K562 (cell line): ENCODE data around the gene TNFSF11. TPM values are rescaled to one million over a fixed set of nuclear protein-coding genes. Genes with fewer than 3 reads are reported as not detected.

ENCODE experiments used
- ATAC-seq: fragments of 200-7000 bp; cut with Tn5 transposase; 3 replicates; pipeline ENCODE4 v1.9.1; 2020; ENCODE audit warnings: moderate library complexity
- BruUV-seq: library from RNA; stranded (reverse); fragments of 400-500 nt; replicated peaks from 2 replicates; lab custom pipeline; 2021; lab: Mats Ljungman, UMichigan
- CTCF ChIA-PET: fragments of 300-600 bp; formaldehyde crosslinking; extraction: SDS; loops from one replicate; lab custom pipeline; 2021; ENCODE audit warnings: low intra/inter-chr PET ratio; lab: Yijun Ruan, JAX
- POLR2A ChIA-PET: fragments of 300-600, 350-650 bp; sonication (Branson Sonifier 250); formaldehyde crosslinking; extraction: SDS; loops from one replicate; lab custom pipeline; 2021; ENCODE audit warnings: antibody characterized with exemption, inconsistent platforms; lab: Yijun Ruan, JAX
- DNase-seq, 4 experiments: peaks; one replicate each; pipeline versions ENCODE4 v3.0.0 to v3.0.0-alpha.2; 2011 to 2018; ENCODE audit warnings: low spot score in 3 of 4, mixed read lengths in 3 of 4; ENCODE audit errors: extremely low read depth in 1 of 4
- FAIRE-seq: peaks from 2 replicates; lab custom pipeline; 2011; peaks lifted over from hg19 to GRCh38; lab: Jason Lieb, UNC
- H2AFZ ChIP-seq: 2 replicates; pipeline ENCODE4 v1.6.0; 2011; ENCODE audit warnings: low read depth, low read length, control low read depth, inconsistent platforms
- H3K27ac ChIP-seq: fragments of 200-600 bp; 3 replicates; pipeline ENCODE4 v1.8.0; 2011; ENCODE audit warnings: low read depth, mild to moderate bottlenecking, control low read depth, inconsistent platforms, low read length, moderate library complexity, mixed read lengths; ENCODE audit errors: extremely low read depth
- H3K27me3 ChIP-seq, 2 experiments: fragments of 300-600 bp in 1 of 2; 2 replicates in 1 of 2; 3 replicates in 1 of 2; pipeline versions ENCODE4 v1.6.0 to v1.8.0; 2011; ENCODE audit warnings: inconsistent platforms in 2 of 2, low read length in 2 of 2, mild to moderate bottlenecking in 1 of 2, mixed read lengths in 1 of 2, moderate library complexity in 1 of 2; ENCODE audit not compliant: control insufficient read depth in 2 of 2, insufficient read depth in 2 of 2
- H3K36me3 ChIP-seq: fragments of 300-600 bp; 3 replicates; pipeline ENCODE4 v1.8.0; 2011; ENCODE audit warnings: mild to moderate bottlenecking, low read length, inconsistent platforms; ENCODE audit not compliant: control insufficient read depth, insufficient read depth
- H3K4me1 ChIP-seq, 2 experiments: fragments of 200-600 bp in 1 of 2; replicated peaks in 1 of 2; 2 replicates in 1 of 2; 3 replicates in 1 of 2; pipeline versions ENCODE4 v1.5.1 to v1.8.0; 2011; ENCODE audit warnings: inconsistent platforms in 2 of 2, low read length in 2 of 2, mild to moderate bottlenecking in 1 of 2, mixed read lengths in 1 of 2, moderate library complexity in 1 of 2; ENCODE audit not compliant: control insufficient read depth in 2 of 2, insufficient read depth in 2 of 2
- H3K4me2 ChIP-seq: 2 replicates; pipeline ENCODE4 v1.6.1; 2011; ENCODE audit warnings: low read length, control low read depth, inconsistent platforms, mixed read lengths; ENCODE audit not compliant: insufficient read depth
- H3K4me3 ChIP-seq: fragments of 200-600 bp; sonication (generic), shearing (Covaris generic); 2 replicates; pipeline ENCODE4 v1.5.1; 2016; ENCODE audit warnings: control low read depth, inconsistent platforms
- H3K79me2 ChIP-seq: fragments of 200-600 bp; 3 replicates; pipeline ENCODE4 v1.8.0; 2011; ENCODE audit warnings: low read length, inconsistent platforms; ENCODE audit not compliant: control insufficient read depth, insufficient read depth
- H3K9ac ChIP-seq, 2 experiments: 2 replicates each; pipeline versions ENCODE4 v1.6.0 to v1.6.1; 2011; ENCODE audit warnings: low read depth in 2 of 2, low read length in 2 of 2, control low read depth in 1 of 2, inconsistent platforms in 1 of 2, mild to moderate bottlenecking in 1 of 2, mixed read lengths in 1 of 2; ENCODE audit not compliant: insufficient read depth in 1 of 2
- H3K9me1 ChIP-seq: one replicate; pipeline ENCODE4 v1.6.0; 2011; ENCODE audit warnings: inconsistent platforms, mild to moderate bottlenecking, low read length, moderate library complexity; ENCODE audit not compliant: control insufficient read depth, insufficient read depth
- H3K9me3 ChIP-seq: replicated peaks from 2 replicates; pipeline ENCODE4 v1.5.1; 2011; ENCODE audit warnings: low read depth, low read length, inconsistent platforms; ENCODE audit not compliant: control insufficient read depth, insufficient read depth
- H4K20me1 ChIP-seq: replicated peaks from 2 replicates; pipeline ENCODE4 v1.6.1; 2011; ENCODE audit warnings: low read length, inconsistent platforms, mixed read lengths; ENCODE audit not compliant: control insufficient read depth, insufficient read depth
- DACH1 ChIP-seq: fragments of 450-650 bp; IDR thresholded peaks from 2 replicates; pipeline ENCODE4 v1.6.1; 2018; ENCODE audit not compliant: partially characterized antibody
- E2F3 ChIP-seq: fragments of 250-450 bp; sonication (Bioruptor Pico); IDR thresholded peaks from 2 replicates; pipeline ENCODE4 v1.4.0; 2020; ENCODE audit warnings: mild to moderate bottlenecking
- FOSL1 ChIP-seq: fragments of 200-800 bp; sonication (Bioruptor generic); conservative IDR thresholded peaks from 2 replicates; pipeline ENCODE4 v1.6.1; 2016; ENCODE audit warnings: missing genetic modification characterization, missing compliant biosample characterization
- FOXA3 ChIP-seq, 2 experiments: fragments of 450-650 bp in 1 of 2; sonication (generic) in 1 of 2; formaldehyde crosslinking; IDR thresholded peaks in 1 of 2; conservative IDR thresholded peaks in 1 of 2; 2 replicates each; pipeline versions ENCODE4 v1.4.0 to v1.8.0; 2020 to 2022; ENCODE audit warnings: mild to moderate bottlenecking in 2 of 2, missing genetic modification reagents in 1 of 2
- KLF10 ChIP-seq: fragments of 250-450 bp; sonication (Bioruptor Pico); IDR thresholded peaks from 2 replicates; pipeline ENCODE4 v1.6.1; 2021; ENCODE audit warnings: matching md5 sums
- KLF6 ChIP-seq: fragments of 250-450 bp; sonication (Bioruptor Pico); IDR thresholded peaks from 2 replicates; pipeline ENCODE4 v1.4.0; 2020; ENCODE audit warnings: mild to moderate bottlenecking, moderate library complexity, borderline replicate concordance
- MTA2 ChIP-seq: fragments of 450-650 bp; IDR thresholded peaks from 2 replicates; pipeline ENCODE4 v1.6.1; 2016; ENCODE audit warnings: low read depth
- RBM14 ChIP-seq: fragments of 200-400 bp; formaldehyde crosslinking; IDR thresholded peaks from 2 replicates; pipeline ENCODE4 v1.6.1; 2018; ENCODE audit warnings: low read depth, mild to moderate bottlenecking, low read length, moderate library complexity, borderline replicate concordance; ENCODE audit not compliant: insufficient read depth
- RUNX1 ChIP-seq: sonication (generic); IDR thresholded peaks from 2 replicates; pipeline ENCODE4 v1.6.1; 2016; ENCODE audit warnings: antibody characterized with exemption, low read depth
- SMAD1 ChIP-seq: fragments of 150-350 bp; IDR thresholded peaks from 2 replicates; pipeline ENCODE4 v1.6.1; 2014; ENCODE audit warnings: low read length, low read depth; ENCODE audit not compliant: partially characterized antibody
- TBL1XR1 ChIP-seq, 2 experiments: IDR thresholded peaks; 2 replicates each; pipeline ENCODE4 v1.6.1; 2012; ENCODE audit warnings: improper control_type of control experiment in 2 of 2, low read length in 2 of 2, mild to moderate bottlenecking in 1 of 2
- ZNF124 ChIP-seq: sonication (generic); formaldehyde crosslinking; IDR thresholded peaks from 2 replicates; pipeline ENCODE4 v1.8.1; 2022; ENCODE audit warnings: missing genetic modification reagents
- ZNF217 ChIP-seq: sonication (generic); formaldehyde crosslinking; IDR thresholded peaks from 2 replicates; pipeline ENCODE4 v1.8.0; 2022; ENCODE audit warnings: mild to moderate bottlenecking, missing genetic modification reagents
- WGBS: fragments of 100-300 bp; shearing (Covaris generic); methylation state at CpG from one replicate; pipeline ENCODE4 v1.1.6; 2016; ENCODE audit warnings: low coverage, mixed read lengths; ENCODE audit not compliant: insufficient coverage; ENCODE audit errors: missing lambda C conversion rate; 5-methylcytosine and 5-hydroxymethylcytosine counted together
- in situ Hi-C: fragments of 300-500 bp; cut with MboI; formaldehyde crosslinking; loops from 4 replicates; pipeline ENCODE4 v1.15.0; 2018; ENCODE audit warnings: inconsistent platforms, mixed read lengths
- intact Hi-C: fragments of 100-400 bp; cut with micrococcal nuclease; formaldehyde crosslinking; loops from 2 replicates; pipeline ENCODE4 v1.14.2; 2022
- polyA plus RNA-seq, 8 experiments: library from polyadenylated mRNA; depleted of rRNA in 4 of 8; stranded (reverse) in 5 of 8; unstranded in 3 of 8; fragments of >200 nt; fragmentation: Nextera tagmentation in 2 of 8; fragmentation: Illumina TruSeq in 1 of 8; extraction: Ambion mirVana in 2 of 8; extraction: Trizol in 1 of 8; gene quantifications; 2 replicates each; pipeline versions ENCODE4 v1.2.1 to v1.2.3, GENCODE V29; 2011 to 2014; ENCODE audit warnings: inconsistent platforms in 1 of 8, missing spikeins in 1 of 8
- total RNA-seq, 7 experiments: library from RNA; depleted of rRNA in 6 of 7; stranded (reverse); fragments of >200 nt in 6 of 7; fragmentation: Illumina TruSeq in 2 of 7; extraction: Trizol in 2 of 7; gene quantifications; 2 replicates each; pipeline versions ENCODE4 v1.2.1 to v1.2.3, GENCODE V29; 2011 to 2021; ENCODE audit warnings: low replicate concordance in 1 of 7
- TF ChIP-seq, protein P1 (sequence below), 2 experiments: fragments of 450-650 bp in 1 of 2; sonication (generic) in 1 of 2; formaldehyde crosslinking in 1 of 2; IDR thresholded peaks in 1 of 2; conservative IDR thresholded peaks in 1 of 2; 2 replicates each; pipeline versions ENCODE4 v1.6.1 to v1.8.1; 2016 to 2023; ENCODE audit warnings: mild to moderate bottlenecking in 2 of 2, moderate library complexity in 2 of 2, inconsistent platforms in 1 of 2, missing genetic modification reagents in 1 of 2
- TF ChIP-seq, protein P2 (sequence below): sonication (generic); formaldehyde crosslinking; IDR thresholded peaks from 2 replicates; pipeline ENCODE4 v1.8.0; 2022; ENCODE audit warnings: missing genetic modification reagents, mild to moderate bottlenecking, moderate library complexity, borderline replicate concordance
- TF ChIP-seq, protein P3 (sequence below): IDR thresholded peaks from 2 replicates; pipeline ENCODE4 v1.6.1; 2011; ENCODE audit warnings: borderline replicate concordance, low read depth, mild to moderate bottlenecking, moderate library complexity, low read length; ENCODE audit not compliant: insufficient read depth, poor library complexity, severe bottlenecking

Gene TNFSF11
- total and polyA plus RNA-seq, 9 of the 15 experiments (the other 6 are each of a cell fraction or from before 2014, with no cell fraction given) = not detected

DNA sequence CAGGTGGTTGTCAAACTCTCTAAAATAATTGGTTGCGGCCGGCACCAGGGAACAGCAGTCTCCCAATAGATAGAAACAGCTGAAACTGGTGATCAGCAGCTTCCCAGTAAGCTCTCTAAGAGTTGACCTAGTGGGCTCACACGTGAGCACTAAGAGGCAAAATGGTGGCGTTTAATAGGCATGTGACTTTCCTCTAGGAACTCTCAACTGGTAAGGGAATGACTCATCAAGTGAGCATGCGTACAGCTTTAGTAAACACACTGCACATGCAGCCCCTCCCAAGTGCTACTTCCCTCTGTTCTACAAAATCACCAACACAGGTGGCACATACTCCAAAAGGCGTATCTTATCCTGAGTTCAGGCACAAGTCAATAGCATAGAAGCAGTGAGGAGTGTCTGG, 41.7 kb downstream of the TNFSF11 start (continued):
- TF ChIP-seq, protein P1, sequence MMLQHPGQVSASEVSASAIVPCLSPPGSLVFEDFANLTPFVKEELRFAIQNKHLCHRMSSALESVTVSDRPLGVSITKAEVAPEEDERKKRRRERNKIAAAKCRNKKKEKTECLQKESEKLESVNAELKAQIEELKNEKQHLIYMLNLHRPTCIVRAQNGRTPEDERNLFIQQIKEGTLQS (IDR thresholded peaks at IDR 0.05) = peak; percentile 65
- TF ChIP-seq, protein P1 (CRISPR knock-in tag; conservative IDR thresholded peaks at IDR 0.05) = no peak
- TF ChIP-seq, protein P2, sequence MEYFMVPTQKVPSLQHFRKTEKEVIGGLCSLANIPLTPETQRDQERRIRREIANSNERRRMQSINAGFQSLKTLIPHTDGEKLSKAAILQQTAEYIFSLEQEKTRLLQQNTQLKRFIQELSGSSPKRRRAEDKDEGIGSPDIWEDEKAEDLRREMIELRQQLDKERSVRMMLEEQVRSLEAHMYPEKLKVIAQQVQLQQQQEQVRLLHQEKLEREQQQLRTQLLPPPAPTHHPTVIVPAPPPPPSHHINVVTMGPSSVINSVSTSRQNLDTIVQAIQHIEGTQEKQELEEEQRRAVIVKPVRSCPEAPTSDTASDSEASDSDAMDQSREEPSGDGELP (CRISPR knock-in tag) = no peak
- TF ChIP-seq KLF10 (no peak), FOSL1 (tag) (peak; percentile 77)

DNA sequence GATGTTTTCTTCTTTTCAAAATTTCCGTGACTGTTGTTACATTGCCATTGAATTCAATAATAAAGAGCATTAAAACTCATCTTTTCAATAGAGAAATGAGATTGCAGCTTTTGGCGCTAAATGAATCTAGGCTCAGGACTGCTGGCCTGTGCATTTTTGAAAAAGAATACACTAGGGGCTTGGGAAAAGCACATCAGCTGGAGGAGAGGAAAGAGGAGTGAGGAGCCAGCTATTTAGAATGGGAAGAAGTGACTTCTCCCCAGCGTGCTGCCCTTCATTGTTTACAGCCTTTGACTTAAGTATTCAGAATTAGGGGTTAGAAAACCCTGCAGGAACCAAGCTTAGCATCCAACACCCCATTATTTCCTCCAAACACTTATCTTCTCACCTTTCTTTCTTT, 43.3 kb downstream of the TNFSF11 start:
- Histone ChIP-seq H3K4me1 (no peaks in the 10 kb centered on the region; a peak in 1 of 5 replicates), H3K27me3 (no peaks in the 10 kb centered on the region), H3K79me2 (no peaks in the 10 kb centered on the region), H3K36me3 (no peaks in the 10 kb centered on the region), H4K20me1 (no peaks in the 10 kb centered on the region), H3K9me1 (no peaks in the 10 kb centered on the region), H3K4me2 (no peak overlapping the region), H2AFZ (no peak overlapping the region), H3K4me3 (no peak overlapping the region), H3K9ac (no peak overlapping the region), H3K9me3 (no peaks in the 10 kb centered on the region), H3K27ac (no peak overlapping the region)
- DNase-seq = no peak
- ATAC-seq = no peak
- ChIA-PET CTCF (no interaction called here), POLR2A (no interaction called here)
- in situ Hi-C loops (no loop called here), intact Hi-C loops (no loop called here)
- BruUV-seq = no TSS peak
- WGBS = 0% methylated on average over 3 of the region's 3 CpGs
- FAIRE-seq = no peak
- TF ChIP-seq ZNF124 (CRISPR knock-in tag) (no peak), RBM14 (no peak), TBL1XR1 (IDR thresholded peaks at IDR 0.05; ENCODE audit: low read length in 2 of 2) (no peak), E2F3 (CRISPR knock-in tag) (no peak), ZNF217 (CRISPR knock-in tag) (no peak), DACH1 (no peak), FOXA3 (CRISPR knock-in tag; conservative IDR thresholded peaks at IDR 0.05 in 1 of 2, IDR thresholded peaks at IDR 0.05 in 1 of 2) (no peak), KLF6 (CRISPR knock-in tag) (no peak), RUNX1 (no peak), SMAD1 (no peak), MTA2 (no peak)
- TF ChIP-seq, protein P3, sequence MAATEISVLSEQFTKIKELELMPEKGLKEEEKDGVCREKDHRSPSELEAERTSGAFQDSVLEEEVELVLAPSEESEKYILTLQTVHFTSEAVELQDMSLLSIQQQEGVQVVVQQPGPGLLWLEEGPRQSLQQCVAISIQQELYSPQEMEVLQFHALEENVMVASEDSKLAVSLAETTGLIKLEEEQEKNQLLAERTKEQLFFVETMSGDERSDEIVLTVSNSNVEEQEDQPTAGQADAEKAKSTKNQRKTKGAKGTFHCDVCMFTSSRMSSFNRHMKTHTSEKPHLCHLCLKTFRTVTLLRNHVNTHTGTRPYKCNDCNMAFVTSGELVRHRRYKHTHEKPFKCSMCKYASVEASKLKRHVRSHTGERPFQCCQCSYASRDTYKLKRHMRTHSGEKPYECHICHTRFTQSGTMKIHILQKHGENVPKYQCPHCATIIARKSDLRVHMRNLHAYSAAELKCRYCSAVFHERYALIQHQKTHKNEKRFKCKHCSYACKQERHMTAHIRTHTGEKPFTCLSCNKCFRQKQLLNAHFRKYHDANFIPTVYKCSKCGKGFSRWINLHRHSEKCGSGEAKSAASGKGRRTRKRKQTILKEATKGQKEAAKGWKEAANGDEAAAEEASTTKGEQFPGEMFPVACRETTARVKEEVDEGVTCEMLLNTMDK = no peak
- TF ChIP-seq, protein P2 (CRISPR knock-in tag) = no peak
